PFSK-1 (cell line): ENCODE results near the gene PMPCA.

Experiments
- FOXP2 ChIP-seq: optimal IDR thresholded peaks from 2 replicates; pipeline ENCODE3; 2011; ENCODE audit warnings: borderline replicate concordance, control low read depth, inconsistent platforms; ENCODE audit not compliant: insufficient read depth; ENCODE audit errors: extremely low read length, extremely low read depth
- POLR2AphosphoS5 ChIP-seq: IDR thresholded peaks from 2 replicates; pipeline ENCODE4 v1.6.1; 2012; ENCODE audit warnings: low read depth, mild to moderate bottlenecking, control low read depth, low read length, moderate library complexity
- REST ChIP-seq, 2 experiments: IDR thresholded peaks; 2 replicates each; pipeline versions ENCODE4 v1.6.1 to v1.8.0; 2011 to 2012; ENCODE audit warnings: low read depth in 2 of 2, low read length in 2 of 2, control low read depth in 1 of 2, inconsistent platforms in 1 of 2, mild to moderate bottlenecking in 1 of 2, moderate library complexity in 1 of 2; ENCODE audit not compliant: insufficient read depth in 1 of 2
- SIN3A ChIP-seq: IDR thresholded peaks from 2 replicates; pipeline ENCODE4 v1.6.1; 2012; ENCODE audit warnings: mild to moderate bottlenecking, low read length, moderate library complexity, borderline replicate concordance; ENCODE audit not compliant: insufficient read depth
- TAF1 ChIP-seq: IDR thresholded peaks from 2 replicates; pipeline ENCODE4 v1.6.1; 2012; ENCODE audit warnings: low read length, control low read depth, borderline replicate concordance; ENCODE audit not compliant: insufficient read depth

The PMPCA gene

GRCh38 chr9:136470792-136471469 is 60.5 kb downstream of the PMPCA start:
- TF ChIP-seq FOXP2 (no peak), REST (IDR thresholded peaks at IDR 0.05; ENCODE audit: insufficient read depth in 1 of 2, low read depth in 2 of 2, low read length in 2 of 2) (no peak), POLR2AphosphoS5 (no peak), TAF1 (no peak)

- no peak for TF ChIP-seq FOXP2
- no peak for TF ChIP-seq SIN3A
- TF ChIP-seq POLR2AphosphoS5, result no peak
- TF ChIP-seq REST (IDR thresholded peaks at IDR 0.05; ENCODE audit: insufficient read depth in 1 of 2, low read depth in 2 of 2, low read length in 2 of 2), result no peak
- TF ChIP-seq TAF1, result no peak
Measured at GRCh38 chr9:136471802-136472487, 61.5 kb downstream of the PMPCA start.

- no peak for TF ChIP-seq FOXP2
- no peak for TF ChIP-seq POLR2AphosphoS5
- no peak for TF ChIP-seq SIN3A
Measured at GRCh38 chr9:136472640-136473353, 62.3 kb downstream of the PMPCA start.

- no peak for TF ChIP-seq SIN3A
- TF ChIP-seq REST (IDR thresholded peaks at IDR 0.05; ENCODE audit: insufficient read depth in 1 of 2, low read depth in 2 of 2, low read length in 2 of 2), result no peak
- TF ChIP-seq TAF1, result no peak
- no peak for TF ChIP-seq FOXP2
- no peak for TF ChIP-seq POLR2AphosphoS5
Measured at GRCh38 chr9:136473354-136473721, 62.9 kb downstream of the PMPCA start.
